Stromal cell of bone marrow (primary cell): Measurements from ENCODE around the gene GPR155.
A peak's percentile ranks its signal among the peaks of the same experiment; 100 is the strongest.
"Not testable (repeated sequence)": the region's sequence is repeated elsewhere in the genome, so short reads cannot be mapped to it uniquely, and the experiment has no call there.

Experiments used
- DNase-seq: peaks from one replicate; pipeline ENCODE4 v3.0.0-alpha.2; 2012; ENCODE audit warnings: low read depth

GPR155 gene

DNA sequence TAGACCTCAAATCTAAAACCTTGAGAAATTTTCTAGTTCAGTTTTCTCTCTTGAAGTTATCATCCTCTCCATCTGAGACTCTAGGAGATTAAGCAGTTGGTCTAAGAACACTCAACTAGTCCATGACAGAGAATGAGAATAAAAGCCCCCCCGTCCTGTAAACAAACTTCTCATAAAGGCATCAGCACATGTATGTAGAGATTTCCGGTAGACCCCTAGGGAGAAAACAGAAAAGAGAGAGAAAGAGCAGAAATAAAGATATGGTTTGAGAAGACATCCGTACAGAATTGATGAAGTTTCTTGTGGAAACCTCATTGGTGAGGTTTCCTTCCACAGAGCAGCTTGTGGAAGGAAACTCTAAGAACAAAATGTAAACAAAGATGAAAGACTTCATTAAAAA, 3.2 kb upstream of the GPR155 start:
- no peak for DNase-seq

DNA sequence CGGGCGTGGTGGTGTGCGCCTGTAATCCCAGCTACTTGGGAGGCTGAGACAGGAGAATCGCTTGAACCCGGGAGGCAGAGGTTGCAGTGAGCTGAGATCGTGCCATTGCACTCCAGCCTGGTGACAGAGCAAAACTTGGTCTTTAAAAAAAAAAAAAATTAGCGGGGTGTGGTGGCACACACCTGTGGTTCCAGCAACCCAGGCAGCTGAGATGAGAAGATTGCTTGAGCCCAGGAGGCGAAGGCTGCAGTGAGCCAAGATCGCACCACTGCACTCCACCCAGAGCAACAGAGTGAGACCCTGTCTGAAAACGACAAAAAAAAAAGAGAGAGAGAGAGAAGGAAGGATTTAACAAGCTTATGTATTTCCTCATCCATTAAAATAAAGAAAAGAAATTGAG, 2.7 kb upstream of the GPR155 start:
- DNase-seq: not testable (repeated sequence)

DNA sequence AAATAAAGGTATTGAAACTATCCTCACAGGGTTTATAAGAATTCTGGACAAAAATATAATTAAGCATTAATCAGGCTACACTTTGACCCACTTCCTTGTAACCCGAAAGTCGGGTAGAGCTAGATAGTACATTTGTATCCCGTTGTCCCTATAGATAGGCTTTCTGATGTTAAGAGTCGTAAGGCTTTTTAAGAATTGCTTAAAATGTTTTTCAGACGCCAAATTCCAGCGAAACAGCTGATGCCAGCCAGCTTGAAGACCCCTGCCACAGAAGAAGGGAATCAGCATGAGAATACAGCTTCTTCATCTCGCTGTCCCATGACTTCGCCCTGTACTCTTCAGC, 962 bp upstream of the GPR155 start:
- DNase-seq: no peak

DNA sequence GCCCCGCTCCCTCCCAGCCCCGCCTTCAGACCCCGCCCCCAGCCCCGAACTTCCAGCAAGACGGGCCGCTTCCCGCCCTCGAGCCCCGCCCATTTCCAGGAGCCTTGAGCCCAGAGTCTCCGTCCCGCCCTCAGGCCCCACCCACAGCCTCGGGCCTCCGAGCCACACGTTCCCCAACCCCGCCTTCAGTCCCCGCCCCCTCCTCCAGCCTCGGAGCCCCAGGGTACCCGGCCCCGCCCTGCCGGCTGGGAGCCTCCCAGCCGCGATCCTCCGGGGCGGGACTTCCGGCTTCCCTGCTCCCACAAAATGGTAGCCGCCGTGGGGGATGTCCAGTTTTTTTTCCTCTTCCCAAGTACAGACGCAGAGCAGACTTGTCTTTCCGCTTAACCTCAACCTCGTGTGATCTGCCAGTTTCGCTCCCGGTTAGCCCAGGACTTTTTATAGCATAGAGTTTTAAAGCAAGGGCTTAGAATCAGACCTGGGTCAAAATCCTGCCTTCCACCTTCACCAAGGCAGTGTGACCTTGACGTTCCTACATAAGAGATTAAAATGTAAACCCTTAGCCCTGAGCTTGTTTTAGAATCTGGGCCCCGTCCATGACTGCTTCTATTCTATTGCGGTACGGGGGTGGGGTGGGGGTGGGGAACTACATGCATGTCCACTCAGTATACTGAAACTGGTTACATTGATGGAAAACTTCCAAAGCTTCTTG, 435 bp upstream of the GPR155 start:
- peak; percentile 98 for DNase-seq

DNA sequence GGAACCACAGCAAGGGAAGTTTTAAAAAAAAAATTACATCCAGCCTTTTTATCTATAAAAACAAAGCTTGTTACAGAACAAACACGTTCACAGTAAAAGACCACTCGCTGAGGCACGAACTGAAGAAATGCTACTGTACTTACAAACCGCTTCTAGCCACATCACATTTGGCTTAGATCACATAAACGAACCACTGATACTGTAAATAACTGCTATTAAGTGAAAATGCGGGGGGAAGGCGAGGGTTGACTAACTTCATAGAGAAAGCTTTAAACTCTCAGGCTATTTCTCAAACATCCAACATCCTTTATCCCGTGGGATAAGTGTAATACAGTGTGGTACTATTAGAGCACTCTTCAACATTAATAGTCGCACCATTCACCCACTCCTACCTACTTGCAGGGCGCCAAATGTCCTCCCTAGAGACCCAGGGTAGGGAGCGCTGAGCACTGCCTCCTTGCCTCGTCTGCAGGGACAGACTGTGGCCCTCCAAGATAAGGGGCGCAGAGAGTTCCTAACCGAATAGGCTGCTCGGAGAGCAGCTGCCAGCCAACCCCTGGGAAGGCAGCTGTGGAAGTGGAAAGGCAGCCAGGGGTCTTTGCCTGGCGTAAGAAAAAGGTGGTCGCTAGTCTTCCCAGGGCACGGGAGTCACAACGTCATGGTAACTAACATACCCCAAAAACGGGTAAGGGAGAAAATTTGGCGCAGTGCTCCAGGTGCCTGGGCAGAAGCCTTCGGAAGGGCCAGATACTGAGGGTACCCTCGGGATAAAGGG, 854 bp downstream of the GPR155 start:
- DNase-seq: no peak

DNA sequence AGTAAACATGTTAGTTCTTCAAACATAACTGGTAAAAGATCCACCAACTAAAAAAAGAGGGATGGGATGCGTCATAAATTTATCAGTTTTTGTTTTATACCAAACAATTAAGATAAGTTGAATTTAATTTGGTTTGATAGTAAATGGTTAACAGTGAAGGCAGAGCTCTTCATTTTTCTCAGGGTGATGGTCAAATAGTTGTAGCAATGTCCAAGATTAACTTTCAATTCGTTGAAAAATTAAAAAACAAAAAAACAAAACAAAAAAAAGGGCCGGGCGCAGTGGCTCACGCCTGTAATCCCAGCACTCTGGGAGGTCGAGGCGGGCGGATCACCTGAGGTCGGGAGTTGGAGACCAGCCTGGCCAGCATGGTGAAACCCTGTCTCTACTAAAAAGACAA, 1.8 kb downstream of the GPR155 start:
- not testable (repeated sequence) for DNase-seq

DNA sequence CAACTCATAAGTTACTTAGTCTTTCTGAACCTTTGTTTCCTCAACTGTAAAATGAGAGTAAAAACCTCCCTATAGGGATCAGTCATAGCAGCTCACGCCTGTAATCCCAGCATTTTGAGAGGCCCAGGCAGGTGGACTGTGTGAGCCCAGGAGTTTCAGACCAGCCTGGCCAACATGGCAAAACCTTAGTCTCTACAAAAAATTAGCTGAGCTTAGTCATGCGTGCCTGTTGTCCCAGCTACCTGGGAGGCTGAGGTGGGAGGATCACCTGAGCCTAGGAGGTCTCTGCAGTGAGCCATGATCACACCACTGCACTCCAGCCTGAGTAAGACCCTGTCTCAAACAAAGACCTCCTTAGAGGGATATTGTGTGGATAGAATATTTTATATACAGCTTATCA, 2.3 kb downstream of the GPR155 start:
- DNase-seq: no peak

DNA sequence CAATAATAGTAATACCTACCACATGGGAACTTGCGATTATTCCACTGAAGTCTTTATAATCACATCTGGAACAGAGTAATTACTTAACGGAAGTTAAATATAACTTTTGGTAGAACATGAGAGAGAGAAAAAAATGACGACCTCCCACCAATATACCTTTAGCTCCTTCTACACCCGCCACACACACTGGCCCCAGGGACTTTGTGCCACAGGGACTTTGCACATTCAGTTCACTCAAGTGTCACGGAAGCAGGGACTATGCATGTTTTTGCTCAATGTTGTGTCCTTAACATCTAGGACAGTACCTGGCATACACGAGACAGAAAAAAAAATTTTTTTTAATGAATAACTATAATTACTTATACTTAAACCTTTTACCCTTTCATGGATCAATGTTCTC, 4.0 kb downstream of the GPR155 start:
- DNase-seq: no peak

DNA sequence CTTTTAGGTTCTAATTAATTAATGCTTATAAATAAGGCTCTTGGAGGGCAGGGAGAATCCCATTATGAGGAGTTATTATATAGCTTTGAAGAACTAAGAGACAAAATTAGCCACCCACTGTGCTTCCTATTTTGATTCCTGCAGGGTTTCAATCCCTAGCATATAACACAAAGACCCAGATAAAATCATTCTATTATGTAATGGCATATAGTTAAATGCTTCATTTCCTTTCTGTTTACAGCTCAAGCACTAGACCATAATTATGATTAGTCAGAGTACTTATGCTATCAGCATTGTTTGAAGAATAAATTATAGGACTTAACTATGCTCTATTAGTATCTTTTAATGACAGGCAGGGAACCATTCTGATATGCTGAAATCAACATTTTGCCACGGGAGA, 9.1 kb downstream of the GPR155 start:
- no peak for DNase-seq

DNA sequence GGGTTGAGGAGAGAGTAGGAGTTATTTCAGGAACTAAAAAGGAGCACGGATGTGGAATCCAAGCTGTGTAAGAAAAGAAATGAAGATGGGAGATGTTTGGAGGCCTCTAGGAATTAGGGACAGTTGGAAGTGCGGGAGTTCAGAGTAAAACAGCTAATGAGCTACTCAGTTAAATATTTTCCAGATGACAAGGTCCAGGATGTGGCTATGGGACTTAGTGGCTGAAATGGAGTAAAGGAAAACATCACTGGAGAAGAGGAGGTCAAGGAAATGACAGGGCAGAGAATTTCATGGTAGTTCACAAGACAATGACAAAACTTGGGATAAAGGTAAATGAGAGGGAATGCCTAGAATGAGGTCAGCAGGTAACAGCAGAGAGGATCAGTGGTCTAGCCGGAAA, 13.0 kb downstream of the GPR155 start:
- no peak for DNase-seq

DNA sequence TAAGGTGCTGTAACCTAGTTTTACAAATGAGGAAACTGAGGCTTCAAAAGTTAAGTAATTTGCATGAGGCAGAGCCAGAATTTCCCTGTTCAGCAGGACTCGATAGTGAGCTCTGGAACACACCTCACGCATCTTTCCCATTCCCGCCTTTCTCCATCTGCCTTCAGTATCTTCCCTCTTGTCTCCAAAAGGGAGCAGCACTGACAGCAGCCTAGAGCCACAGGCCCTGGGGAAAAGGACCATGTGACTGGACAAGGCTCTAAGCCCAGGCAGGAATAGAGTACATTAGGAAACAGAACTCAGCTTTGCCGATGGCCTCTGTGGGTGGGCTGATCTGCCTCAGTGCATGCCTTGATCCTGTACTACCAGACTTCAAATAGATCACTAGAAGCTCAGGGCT, 21.5 kb downstream of the GPR155 start:
- DNase-seq: no peak

DNA sequence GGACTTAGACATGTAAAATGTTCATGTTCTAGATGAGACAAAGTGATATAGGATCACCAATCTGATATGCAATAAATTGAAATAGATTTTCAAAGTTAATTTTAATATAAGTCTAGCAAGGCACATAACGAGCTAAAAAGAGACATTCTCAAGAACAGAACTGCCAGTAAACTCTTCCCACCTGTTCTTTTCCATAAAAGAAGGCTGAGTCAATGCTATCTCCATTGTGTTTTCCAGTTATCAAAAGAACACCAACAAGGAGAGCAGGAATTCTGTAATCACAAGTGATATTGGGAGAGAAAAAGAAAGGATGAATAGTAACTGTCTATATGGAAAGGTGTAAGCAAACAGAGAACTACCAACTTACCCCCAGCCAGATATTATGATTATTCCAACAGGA, 25.6 kb downstream of the GPR155 start:
- no peak for DNase-seq

DNA sequence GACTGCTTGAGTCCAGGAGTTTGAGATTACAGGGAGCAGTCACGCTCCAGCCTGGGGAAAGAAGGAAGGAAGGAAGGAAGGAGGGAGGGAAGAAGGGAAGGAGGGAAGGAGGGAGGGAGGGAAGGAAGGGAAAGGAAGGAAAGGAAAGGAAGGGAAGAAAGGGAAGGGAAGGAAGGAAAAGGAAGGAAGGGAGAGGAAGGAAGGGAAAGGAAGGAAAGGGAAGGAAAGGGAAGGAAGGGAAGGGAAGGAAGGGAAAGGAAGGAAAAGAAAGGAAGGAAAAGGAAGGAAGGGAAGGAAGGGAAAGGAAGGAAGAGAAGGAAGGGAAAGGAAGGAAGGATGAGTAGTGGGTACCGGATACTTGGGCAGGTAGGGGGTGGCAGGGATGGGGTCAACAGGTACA, 32.3 kb downstream of the GPR155 start:
- no peak for DNase-seq

DNA sequence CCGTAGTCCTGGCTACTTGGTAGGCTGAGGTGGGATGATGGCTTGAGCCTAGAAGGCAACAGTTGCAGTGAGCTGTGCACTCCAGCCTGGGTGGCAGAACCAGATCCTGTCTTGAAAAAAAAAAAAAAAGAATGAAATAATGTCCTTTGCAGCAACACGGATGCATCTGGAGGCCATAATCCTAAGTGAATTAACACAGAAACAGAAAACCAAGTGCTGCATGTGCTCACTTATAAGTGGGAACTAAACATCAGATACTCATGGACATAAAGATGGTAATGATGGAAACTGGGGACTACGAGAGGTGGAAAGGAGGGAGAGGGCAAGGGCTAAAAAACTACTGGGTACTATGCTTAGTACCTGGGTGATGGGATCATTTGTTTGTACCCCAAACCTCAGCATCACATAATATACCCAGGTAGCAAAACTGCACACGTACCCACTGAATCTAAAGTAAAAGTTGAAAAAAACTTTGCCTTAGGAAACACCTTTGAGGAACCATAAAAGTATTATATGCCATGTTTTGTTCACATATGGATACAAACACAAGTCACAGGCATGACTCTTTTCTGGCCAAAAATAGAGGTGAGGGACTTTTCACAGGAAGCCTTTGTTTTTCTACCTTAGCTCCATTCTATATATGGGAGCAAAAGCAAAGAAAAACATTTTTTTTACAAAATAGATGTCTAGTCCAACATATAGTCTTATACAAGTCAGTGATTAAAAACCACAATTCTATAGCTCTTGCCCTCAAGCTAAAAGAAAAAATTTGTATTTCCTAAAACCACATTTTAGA, 36.6 kb downstream of the GPR155 start:
- DNase-seq: no peak

DNA sequence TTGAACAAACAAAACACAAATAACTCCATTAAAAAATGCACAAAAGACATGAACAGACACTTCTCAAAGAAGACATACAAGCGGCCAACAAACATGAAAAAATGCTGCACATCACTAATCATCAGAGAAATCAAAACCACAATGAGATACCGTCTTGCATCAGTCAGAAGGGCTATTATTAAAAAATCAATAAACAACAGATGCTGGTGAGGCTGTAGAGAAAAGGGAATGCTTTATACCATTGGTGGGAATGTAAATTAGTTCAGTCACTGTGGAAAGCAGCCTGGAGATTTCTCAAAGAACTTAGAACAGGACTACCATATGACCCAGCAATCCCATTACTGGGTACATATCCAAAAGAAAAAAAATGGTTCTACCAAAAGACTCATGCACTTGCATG, 37.8 kb downstream of the GPR155 start:
- DNase-seq: no peak

DNA sequence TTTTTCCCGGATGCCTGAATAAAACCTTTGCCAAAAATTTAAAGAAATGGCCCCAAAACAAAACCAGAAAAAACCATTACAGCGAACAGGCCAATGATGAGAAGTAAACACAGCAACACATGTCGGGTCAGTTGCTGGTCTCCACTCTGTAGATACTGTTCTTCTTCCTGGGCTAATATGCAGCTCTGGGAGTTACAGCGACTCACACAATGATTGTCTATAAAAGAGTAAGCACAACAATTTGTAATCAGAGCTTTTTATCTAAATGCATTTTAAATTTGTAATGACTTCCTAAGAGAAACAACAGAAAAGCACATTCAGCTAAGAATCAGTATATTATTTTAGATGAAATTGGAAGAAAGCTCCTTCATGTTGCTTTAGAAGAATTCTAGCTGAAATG, 40.3 kb downstream of the GPR155 start:
- DNase-seq: no peak

DNA sequence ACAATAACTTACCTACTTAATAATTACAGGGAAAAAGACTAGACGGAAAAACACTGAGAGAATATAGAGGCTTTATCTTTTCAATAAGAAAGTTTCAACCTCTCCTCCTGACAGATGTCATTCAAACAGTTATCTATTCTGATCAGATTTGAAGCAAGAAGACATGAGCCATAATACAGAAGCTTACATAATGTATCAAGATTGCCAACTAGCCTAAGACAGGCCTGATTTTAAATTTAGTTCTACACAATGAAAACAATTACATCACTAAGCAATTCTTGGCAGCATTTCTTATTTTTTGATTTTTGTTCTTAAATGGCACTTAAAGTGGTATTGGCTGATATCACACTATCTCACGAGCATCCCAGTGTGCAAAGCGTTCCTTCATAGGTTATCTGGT, 41.6 kb downstream of the GPR155 start:
- peak; percentile 13 for DNase-seq

DNA sequence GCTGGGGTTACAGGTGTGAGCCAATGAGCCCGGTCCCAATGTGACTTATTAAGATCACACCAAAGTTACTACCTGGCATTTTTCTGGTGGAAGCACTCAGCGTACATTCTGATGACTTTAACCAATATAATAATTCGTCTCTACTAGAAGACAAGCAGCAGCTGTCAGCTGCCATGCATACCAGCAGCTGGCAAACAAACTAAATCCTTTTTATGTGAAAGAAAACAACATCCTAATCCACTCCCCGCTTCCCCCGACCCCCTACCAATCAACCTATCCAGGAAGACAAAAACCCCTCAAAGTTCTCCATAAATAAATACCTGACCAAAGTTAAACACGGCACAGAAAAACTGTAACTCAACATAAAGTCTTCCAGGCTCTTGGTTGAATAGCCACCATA, 42.1 kb downstream of the GPR155 start:
- DNase-seq: no peak

DNA sequence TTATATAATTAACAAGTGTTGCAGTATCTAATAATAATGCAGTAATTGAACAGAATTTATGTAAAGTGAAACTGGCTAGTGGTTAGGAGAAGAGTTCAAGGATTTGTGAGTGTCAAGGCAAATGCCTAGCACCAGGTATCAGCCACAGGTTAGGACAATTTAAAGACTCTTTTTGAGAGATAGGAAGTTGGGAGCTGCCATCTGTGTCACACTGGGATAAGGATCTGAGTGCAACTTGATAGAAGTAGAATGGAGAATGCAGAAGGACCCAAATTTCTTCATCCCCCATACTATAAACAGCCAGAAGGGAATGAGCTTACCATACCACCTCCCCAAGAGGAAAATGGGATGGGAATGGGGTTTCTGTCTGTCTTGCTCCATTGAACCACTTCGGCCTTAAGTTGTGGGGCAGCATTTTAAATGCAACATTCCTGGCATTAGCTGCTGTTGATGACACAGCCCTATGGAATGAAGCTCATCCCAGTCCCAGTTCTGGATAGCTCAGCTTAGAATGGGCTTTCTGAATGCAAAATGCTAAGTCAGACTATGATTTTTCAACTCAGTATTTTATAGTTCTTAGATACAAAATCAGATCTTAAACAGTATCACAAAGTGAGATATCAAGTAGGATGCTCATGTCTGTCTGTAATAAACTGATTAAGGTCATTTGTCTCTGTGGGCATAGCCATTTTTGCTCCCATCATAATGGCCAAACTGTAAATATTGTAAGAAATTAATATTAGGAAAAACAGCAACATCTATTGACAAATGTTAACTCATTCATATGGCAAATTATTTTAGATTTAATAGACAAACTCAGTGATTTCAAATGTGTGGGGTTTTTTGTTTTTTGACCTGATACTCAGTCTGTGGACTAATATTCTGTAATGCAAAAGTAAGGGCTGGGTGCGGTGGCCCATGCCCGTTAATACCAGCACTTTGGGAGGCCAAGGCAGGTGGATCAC, 44.0 kb downstream of the GPR155 start:
- DNase-seq: peak; percentile 65

DNA sequence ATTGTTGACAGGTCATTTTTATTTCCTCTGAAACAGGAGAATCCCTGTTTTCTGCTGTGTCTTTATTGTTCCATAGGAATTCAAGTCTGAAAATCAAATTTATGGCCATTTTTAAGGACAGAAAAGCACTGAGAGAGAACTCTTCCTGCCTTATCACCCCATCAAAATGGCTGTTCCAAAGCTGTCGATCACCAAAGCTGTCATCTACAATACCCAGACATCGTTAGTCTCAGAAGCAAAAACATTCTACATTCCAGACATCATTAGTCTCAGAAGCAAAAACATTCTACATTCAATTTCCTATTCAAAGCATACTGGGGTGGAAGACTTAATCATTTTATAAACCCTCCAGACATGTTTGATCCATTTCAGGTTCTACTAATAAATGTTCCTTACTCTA, 46.9 kb downstream of the GPR155 start:
- DNase-seq: no peak

DNA sequence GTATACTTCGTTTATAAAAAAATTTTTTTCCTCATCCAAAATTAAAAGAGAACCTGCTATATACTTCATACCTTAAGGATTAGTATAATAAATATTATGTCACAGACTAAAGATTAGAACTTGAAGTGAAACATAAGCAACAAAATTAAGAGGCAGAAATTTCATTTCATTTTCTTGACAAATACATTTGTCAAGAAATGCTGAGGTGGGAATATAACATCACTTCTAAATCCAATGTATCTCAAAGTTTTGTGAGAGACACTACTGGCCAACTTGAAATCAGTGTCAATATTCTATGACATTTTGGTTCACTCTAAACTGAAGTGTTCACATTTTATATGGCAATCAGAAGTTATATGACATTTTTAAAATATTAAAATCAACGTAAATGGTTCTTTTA, 47.5 kb downstream of the GPR155 start:
- DNase-seq: no peak
